Activated CD4-positive, alpha-beta T cell treated with anti-CD3 and anti-CD28 coated beads, Interleukin-2, amount 50 U/mL, for 24 hours (primary cell): ENCODE measurements around the gene DOHH.
"Not testable (repeated sequence)": the region's sequence is repeated elsewhere in the genome, so short reads cannot be mapped to it uniquely, and the experiment has no call there.

Experiments used
- DNase-seq, 2 donors: peaks; one replicate each; pipeline ENCODE4 v3.0.0-alpha.2; 2020; ENCODE audit warnings: low read depth in 1 of 2, low spot score in 1 of 2

Gene DOHH

DNA sequence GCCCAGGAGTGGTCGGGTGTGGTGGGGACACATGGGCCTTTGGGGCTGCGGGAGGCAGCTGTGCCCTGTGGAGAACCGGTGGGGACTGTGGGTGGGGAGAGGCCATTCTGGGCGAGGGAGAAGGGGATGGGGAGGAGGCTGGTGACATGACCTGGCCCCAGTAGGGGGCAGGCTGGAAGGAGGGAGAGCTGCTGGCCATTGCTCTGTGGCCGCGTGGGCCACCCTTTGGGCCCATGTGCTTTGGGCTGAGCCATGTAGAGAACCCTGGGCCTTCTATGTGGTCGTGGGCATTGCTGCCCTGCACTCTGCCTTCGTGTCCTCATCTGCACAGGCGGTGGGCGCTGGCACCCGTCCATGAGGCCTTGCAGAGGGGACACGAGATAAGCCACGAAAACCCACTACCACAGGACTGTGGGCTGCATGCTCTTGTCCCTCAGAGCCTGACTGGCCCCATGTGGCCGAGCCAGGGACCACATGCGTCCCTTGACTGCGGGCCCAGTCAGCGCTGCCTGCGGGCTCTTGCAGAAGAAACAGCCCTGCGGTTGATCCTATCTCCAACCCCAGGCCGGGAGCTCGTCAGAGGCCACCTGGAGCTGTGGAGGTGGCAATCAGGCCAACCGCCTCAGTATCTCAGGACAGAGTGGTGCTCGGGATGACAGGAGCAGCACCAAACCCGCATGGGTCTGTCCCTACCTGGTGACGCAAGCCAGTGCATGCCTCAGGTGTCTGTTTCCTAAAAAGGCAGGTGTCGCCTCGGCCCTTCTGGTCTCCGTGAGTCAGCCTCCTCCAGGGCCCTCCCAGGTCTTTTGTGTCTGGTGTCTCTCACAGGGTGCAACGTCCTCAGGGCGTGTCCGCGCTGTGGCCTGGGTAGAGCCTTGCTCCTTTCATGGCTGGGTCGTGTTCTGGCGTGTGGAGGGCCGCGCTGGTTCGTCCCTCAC is 20.0 kb upstream of the DOHH start:
- no peak for DNase-seq

DNA sequence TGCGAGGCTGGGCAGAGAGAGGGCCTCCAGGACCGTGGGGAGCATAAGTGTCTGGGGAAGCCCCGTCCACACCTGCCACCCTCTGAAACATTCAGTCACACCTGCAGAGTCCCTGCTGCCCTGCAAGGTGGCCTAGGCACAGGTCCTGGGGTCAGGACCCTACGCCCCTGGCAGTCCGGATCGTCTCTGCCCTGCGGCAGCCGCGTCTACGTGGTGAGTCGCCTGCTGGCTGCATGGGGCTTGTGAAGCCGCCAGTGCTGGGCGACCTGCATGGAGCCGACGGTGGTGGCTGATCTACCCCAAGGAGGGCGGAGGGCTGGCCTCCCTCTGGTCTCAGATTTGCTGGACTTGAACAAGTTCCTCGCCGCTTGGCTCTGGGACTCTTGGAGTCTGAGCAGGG is 18.7 kb upstream of the DOHH start:
- DNase-seq = no peak

GRCh38 chr19:3518659-3519058 is 18.2 kb upstream of the DOHH start:
- DNase-seq = no peak

- DNase-seq = no peak
These were observed 17.8 kb upstream of the DOHH start for GRCh38 chr19:3518255-3518654.

- no peak for DNase-seq
These were observed 17.2 kb upstream of the DOHH start for GRCh38 chr19:3517638-3518037.

DNA sequence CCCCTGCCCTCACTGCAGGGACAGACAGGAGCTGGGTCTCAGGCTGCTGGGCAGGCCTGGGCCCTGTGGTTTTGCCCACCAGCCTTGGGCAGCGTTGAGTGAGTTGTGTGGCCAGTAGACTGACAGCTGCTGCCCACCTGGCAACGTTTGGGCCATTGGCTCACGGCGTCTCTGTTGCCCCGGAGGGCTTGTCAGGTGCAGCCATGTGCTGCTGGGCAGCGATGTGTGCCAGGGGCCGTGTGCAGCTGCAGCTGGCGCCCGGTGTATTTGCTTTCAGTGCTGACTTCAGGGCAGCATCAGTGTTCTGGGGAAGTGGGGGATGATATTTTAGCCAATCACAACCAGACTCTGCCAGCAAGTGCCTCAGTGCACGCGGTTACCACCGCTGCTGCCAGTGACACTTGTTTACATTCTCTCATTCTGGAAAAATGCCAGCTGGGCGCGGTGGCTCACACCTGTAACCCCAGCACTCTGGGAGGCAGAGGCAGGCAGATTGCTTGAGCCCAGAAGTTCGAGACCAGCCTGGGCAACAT is 16.3 kb upstream of the DOHH start:
- DNase-seq = no peak

- DNase-seq = no peak
These were observed 15.5 kb upstream of the DOHH start for GRCh38 chr19:3515891-3516422.

GRCh38 chr19:3514930-3515329 is 14.5 kb upstream of the DOHH start:
- DNase-seq = no peak

DNA sequence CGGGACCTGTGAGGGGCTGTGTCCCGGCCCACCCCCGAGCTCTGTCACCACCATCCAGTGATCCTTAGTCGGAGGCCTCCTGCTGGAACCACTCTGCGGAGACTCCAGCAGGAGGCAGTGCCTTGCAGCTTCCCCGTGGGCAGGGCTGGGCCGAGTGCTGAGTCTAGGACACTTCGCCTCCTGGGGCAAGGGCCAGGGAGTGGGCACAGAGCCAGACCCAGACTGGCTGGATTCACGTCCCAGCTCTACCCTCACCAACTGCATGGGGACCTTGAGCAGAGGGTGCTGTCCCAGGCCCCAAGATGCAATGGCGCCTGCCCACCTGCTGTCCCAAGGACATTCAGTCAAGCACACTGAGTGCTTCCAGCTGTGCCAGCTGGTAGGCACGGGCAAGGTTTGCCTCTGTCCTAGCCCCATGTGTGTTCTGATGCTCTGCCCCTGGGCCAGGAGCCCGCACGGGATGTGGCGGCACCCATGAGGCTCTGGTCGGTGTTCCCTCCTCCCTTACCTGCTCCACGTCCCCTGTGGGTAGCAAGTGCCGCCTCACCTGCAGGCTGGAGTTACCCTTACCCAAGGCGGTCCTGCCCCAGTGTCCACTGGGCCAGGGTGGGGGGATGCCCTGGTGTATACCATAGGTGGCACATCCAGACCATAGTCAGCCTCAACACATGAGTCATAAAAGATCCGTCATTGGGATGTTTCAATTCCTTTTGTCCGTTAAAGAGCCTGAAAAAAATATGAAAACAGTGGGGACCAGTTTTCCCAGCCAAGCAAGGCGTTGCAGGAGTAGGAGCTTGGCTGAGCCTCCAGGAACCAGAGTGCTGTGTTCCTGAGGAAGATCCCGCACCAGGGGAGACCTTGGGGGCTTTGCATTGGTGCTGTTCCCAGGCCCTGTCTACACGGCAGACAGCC is 13.0 kb upstream of the DOHH start:
- DNase-seq = no peak

GRCh38 chr19:3512562-3513228 is 12.2 kb upstream of the DOHH start:
- DNase-seq = no peak

- no peak for DNase-seq
These were observed 11.2 kb upstream of the DOHH start for GRCh38 chr19:3511506-3512251.

GRCh38 chr19:3510727-3511126 is 10.3 kb upstream of the DOHH start:
- no peak for DNase-seq

- DNase-seq = no peak
These were observed 9.1 kb upstream of the DOHH start for GRCh38 chr19:3509566-3509989.

GRCh38 chr19:3508771-3509535 is 8.5 kb upstream of the DOHH start:
- no peak for DNase-seq

- DNase-seq = not testable (repeated sequence)
These were observed 7.7 kb upstream of the DOHH start for GRCh38 chr19:3508121-3508661.

DNA sequence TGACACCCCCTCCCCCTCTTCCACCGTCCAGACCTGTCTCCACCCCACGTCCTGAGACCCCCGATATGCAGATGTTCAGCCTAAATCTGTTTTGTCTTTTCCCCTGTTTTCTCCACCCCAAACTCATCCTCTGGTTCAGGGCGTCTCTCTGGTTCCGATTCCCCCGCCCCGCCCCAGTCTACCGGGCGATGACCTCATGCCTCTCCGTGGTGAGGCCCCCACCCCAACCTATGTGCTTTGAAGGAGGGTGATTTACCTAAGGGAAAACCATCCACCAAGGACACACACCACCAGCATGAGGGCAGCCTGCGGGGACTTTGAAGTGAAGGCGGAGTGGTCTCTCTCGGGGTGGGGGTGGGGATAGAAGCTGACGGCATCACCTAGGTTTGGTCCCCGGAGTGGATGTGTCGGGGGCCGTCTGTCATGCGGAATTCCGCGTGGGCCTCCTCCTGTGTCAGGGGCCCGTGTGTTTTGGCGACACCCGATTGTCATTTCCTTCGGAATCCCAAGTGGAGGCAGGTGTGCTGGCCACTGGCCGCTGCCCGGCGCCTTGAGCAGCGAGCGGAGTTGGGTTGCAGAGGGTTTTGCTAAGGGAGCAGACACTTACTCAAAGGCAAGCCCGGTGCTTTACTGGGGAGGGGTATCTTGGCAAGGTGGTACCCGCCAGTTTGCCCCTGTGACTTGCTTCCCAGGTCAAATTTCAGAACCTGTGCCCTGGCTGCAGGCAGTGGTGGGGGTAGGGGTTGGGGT is 7.1 kb upstream of the DOHH start:
- DNase-seq = no peak

GRCh38 chr19:3506384-3507340 is 6.2 kb upstream of the DOHH start:
- no peak for DNase-seq
